Stimulated activated CD4-positive, alpha-beta T cell treated with anti-CD3 and anti-CD28 coated beads, Interleukin-4, amount 100 ng/mL, for 48 hours (primary cell): ENCODE measurements around the gene NSUN2.

ENCODE experiments used
- DNase-seq, 2 donors: peaks; one replicate each; pipeline ENCODE4 v3.0.0-alpha.2; 2020; ENCODE audit warnings: low read depth in 2 of 2

The NSUN2 gene

GRCh38 chr5:6644794-6645241, 12.0 kb upstream of the NSUN2 start:
- DNase-seq = no peak

GRCh38 chr5:6642655-6643054, 9.8 kb upstream of the NSUN2 start:
- DNase-seq = no peak

- no peak for DNase-seq
These were observed 5.4 kb upstream of the NSUN2 start for GRCh38 chr5:6638236-6638635.

- DNase-seq = no peak
These were observed 4.7 kb upstream of the NSUN2 start for GRCh38 chr5:6637590-6637989.

DNA sequence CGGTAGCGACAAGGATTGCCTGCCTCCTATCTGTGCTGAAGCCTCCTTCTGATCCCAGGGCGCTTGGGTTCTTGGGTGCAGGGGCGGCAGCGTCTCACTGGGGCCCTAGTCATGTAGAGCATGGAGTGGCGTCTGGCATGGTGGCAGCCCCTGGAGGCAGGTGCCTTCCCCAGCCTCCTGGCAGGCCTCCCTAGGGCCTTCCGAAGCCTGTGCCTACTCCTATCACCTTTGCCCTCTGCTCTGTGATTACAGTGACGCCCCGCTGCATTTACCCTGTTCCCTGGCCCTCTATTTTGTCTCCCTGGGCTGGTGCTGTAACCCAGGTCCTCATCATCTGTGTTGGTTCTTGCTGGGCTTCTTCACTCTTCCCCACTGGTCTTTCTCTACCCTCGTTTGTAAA, 4.2 kb upstream of the NSUN2 start:
- DNase-seq = no peak

- no peak for DNase-seq
These were observed 3.4 kb upstream of the NSUN2 start for GRCh38 chr5:6636293-6636692.

DNA sequence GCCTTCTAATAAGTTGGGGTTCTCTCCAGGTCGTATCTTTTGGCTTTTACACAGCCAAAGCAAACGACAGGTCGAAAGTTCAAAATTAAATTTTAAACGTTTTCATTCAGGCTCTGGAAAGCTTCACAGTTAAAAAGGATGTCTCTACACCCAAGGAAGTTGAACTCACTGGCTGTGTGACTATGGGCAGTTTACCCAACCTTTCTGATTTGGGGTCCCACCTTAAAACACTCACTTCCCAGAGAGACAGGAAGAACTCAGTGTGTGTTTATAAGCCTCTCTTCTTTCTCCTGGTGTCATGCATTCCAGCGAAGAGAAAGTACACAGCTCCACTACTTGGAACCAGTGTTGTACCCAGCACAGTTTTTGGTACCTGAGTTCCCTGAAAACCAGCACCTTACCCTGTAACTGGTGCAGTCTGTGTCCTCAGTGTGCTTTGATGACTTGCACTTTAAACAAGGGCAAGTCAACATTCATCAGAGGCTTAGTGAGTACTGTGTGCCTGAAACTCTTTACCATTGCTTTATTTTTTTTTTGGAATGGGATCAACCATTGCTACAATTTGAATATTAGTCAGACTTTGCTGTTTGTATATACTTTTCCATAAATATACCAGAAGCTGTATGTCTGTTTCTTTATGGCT, 2.1 kb upstream of the NSUN2 start:
- DNase-seq = no peak

GRCh38 chr5:6634306-6634705, 1.5 kb upstream of the NSUN2 start:
- no peak for DNase-seq

DNA sequence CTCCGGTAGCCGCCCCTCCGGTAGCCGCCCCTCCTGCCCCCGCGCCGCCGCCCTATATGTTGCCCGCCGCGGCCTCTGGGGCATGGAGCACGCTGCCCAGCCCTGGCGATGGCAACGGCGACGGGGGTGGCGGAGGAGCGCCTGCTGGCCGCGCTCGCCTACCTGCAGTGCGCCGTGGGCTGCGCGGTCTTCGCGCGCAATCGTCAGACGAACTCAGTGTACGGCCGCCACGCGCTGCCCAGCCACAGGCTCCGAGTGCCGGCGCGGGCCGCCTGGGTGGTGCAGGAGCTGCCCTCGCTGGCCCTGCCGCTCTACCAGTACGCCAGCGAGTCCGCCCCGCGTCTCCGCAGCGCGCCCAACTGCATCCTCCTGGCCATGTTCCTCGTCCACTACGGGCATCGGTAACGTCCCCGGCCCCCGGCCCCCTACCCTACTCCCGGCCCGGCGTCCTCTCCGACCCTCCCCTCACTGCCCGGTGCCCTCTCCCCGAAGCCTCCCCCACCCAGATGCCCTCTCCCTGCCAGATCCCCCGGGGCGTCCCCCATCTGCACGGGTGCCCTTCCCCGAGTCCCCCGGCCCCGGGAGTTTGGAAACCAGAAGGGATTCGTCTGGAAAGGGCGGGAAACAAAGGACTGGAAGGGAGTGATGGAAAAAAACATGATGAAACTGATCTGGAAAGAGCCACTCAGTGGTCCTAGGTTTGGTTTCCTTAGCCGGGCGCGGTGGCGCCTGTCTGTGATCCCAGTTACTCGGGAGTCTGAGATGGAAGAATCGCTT, 813 bp upstream of the NSUN2 start:
- DNase-seq = no peak

DNA sequence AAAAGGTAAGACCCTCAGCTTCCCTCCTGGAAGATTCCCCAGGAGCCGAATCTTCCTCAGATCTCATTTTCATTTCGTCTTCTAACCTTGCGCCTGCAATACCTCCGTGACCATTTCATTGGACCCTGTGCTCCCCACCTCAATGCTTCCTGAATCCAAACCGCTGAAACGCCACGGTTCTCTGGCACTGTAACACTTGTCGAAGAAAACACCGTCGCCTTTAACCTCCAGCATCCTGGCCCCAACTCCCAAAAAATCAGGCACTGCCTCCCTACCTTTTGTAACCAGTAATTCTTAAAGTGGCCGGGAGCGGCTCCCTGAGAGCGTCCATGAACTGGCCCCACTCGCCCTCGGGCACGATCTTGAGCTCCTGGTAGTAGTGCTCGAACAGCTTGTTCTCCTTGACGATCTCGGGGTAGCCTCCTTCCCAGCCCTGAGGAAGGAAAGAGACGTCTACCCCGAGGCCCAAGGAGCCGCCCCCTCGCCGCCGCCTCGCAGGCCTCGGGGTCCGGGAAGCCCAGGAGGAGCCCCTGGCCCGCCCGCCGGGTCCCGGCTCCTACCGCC, 438 bp downstream of the NSUN2 start:
- DNase-seq = no peak

GRCh38 chr5:6631441-6631840, 1.4 kb downstream of the NSUN2 start:
- DNase-seq = no peak

DNA sequence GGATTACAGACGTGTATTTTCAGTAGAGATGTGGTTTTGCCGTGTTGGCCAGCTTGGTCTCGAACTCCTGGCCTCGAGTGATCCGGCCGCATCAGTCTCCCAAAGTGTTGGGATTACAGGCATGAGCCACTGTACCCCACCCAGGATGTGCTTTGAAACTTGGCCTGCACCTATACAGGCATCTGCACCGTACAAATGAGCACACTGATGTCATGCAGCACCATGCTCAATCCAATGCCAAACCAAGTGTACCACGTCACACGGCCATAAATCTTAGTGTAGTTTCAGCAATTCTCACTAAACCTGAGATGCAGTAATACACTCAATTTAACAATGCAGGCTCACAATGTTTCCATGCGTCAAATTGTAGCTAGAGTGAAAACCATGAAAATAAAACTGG, 6.3 kb downstream of the NSUN2 start:
- DNase-seq = no peak

DNA sequence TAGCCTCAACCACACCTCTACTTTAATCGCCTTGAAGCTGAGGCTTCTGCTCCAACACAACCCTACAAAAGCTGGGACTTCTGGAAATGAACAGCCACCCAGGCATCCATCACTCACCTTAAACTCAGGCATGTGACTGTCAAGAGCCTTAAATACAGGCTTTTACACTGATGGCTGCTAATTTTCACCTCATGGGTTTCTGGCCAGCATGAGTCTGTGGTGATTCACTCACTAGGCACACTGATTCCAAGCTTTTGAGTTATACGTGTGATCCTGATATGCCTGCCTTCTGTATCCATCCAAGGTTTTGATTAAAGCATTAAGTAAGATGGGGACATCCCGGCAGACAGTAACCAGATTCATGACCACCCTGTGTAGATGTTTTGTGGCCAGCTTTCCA, 8.9 kb downstream of the NSUN2 start:
- no peak for DNase-seq

DNA sequence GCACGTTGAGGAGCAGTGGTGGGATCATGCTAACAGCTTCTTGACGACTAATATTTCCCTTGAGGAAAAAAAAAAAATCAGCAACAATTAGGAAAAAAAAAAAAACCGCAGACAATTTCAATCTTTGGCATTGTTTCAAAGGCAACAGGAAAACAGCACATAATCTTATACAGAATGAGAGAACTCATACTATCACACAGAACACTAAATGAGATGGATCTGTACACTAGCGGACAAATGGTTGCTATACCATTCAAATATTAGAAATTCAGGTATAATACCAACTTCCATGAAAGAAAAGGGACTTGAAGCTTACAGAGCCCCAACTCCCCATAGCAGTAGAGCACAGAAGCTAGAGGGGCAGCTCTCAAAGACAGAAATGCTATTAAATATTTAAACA, 9.6 kb downstream of the NSUN2 start:
- no peak for DNase-seq

- no peak for DNase-seq
These were observed 16.2 kb downstream of the NSUN2 start for GRCh38 chr5:6616632-6617031.

GRCh38 chr5:6615034-6615815, 17.6 kb downstream of the NSUN2 start:
- DNase-seq = no peak

- DNase-seq = no peak
These were observed 21.2 kb downstream of the NSUN2 start for GRCh38 chr5:6611334-6612256.

- DNase-seq = no peak
These were observed 24.8 kb downstream of the NSUN2 start for GRCh38 chr5:6608016-6608415.

GRCh38 chr5:6607559-6607936, 25.3 kb downstream of the NSUN2 start:
- no peak for DNase-seq

- DNase-seq = no peak
These were observed 25.8 kb downstream of the NSUN2 start for GRCh38 chr5:6606884-6607558.

- no peak for DNase-seq
These were observed 27.9 kb downstream of the NSUN2 start for GRCh38 chr5:6604946-6605345.
